ENCODE results near the gene KIAA0319L. TPM values are rescaled to one million over a fixed set of nuclear protein-coding genes. Genes with fewer than 3 reads are reported as not detected.

The KIAA0319L gene
- total and polyA plus RNA-seq, 4 donors, result 27.0 to 107 (median 27.9) TPM

GRCh38 chr1:35433714-35434113 is 123.5 kb downstream of the KIAA0319L start:
- WGBS, result 97% methylated on average over 14 of the region's 15 CpGs
- Histone ChIP-seq H3K4me1 (ENCODE audit: control insufficient read depth in 4 of 4, insufficient read depth in 4 of 4, low read length in 3 of 4) (no peaks in the 10 kb centered on the region), H3K36me3 (ENCODE audit: control insufficient read depth in 4 of 4, insufficient read depth in 3 of 4, low read depth in 1 of 4, low read length in 3 of 4) (peaks cover 0 to 60% (median 33%) of the 10 kb centered on the region in 4 donors), H3K9me3 (ENCODE audit: control insufficient read depth in 4 of 4, low read length in 3 of 4) (no peaks in the 10 kb centered on the region), H3K27me3 (ENCODE audit: control insufficient read depth in 4 of 4, insufficient read depth in 4 of 4, low read length in 3 of 4) (no peaks in the 10 kb centered on the region), H3K4me3 (ENCODE audit: low read depth in 1 of 3, low read length in 3 of 3) (no peak overlapping the region), H3K9ac (ENCODE audit: low read depth in 1 of 2, low read length in 2 of 2) (no peak overlapping the region), H3K27ac (ENCODE audit: low read depth in 1 of 2, low read length in 2 of 2) (no peak overlapping the region)
- no peak for TF ChIP-seq MAX (IDR thresholded peaks at IDR 0.05)
- no peak for TF ChIP-seq SP1 (IDR thresholded peaks at IDR 0.05)
- no peak for TF ChIP-seq REST (IDR thresholded peaks at IDR 0.05)
- no peak for TF ChIP-seq ATF3 (IDR thresholded peaks at IDR 0.05)
- TF ChIP-seq EGR1 (IDR thresholded peaks at IDR 0.05; ENCODE audit: low read depth in 2 of 2), result no peak
- TF ChIP-seq GABPA (IDR thresholded peaks at IDR 0.05 in 1 of 2, conservative IDR thresholded peaks at IDR 0.05 in 1 of 2), result no peak
- no peak for TF ChIP-seq RXRA (IDR thresholded peaks at IDR 0.05)
- TF ChIP-seq RAD21 (IDR thresholded peaks at IDR 0.05), result no peak
- TF ChIP-seq NR2F2 (IDR thresholded peaks at IDR 0.05), result no peak
- TF ChIP-seq FOXA1 (IDR thresholded peaks at IDR 0.05), result no peak
- no peak for TF ChIP-seq TAF1 (conservative IDR thresholded peaks at IDR 0.05)
- no peak for TF ChIP-seq HNF4A (conservative IDR thresholded peaks at IDR 0.05)
- TF ChIP-seq CTCF (IDR thresholded peaks at IDR 0.05; ENCODE audit: low read depth, low read length, missing input control), result no peak
- TF ChIP-seq HNF4G (IDR thresholded peaks at IDR 0.05), result no peak
- TF ChIP-seq FOXA2 (IDR thresholded peaks at IDR 0.05), result no peak
- DNase-seq (ENCODE audit: low spot score), result no peak

- Histone ChIP-seq H3K27ac (ENCODE audit: low read depth in 1 of 2, low read length in 2 of 2) (no peak overlapping the region), H3K9ac (ENCODE audit: low read depth in 1 of 2, low read length in 2 of 2) (no peak overlapping the region), H3K36me3 (ENCODE audit: control insufficient read depth in 4 of 4, insufficient read depth in 3 of 4, low read depth in 1 of 4, low read length in 3 of 4) (peaks cover 0 to 49% (median 25%) of the 10 kb centered on the region in 4 donors), H3K4me3 (ENCODE audit: low read depth in 1 of 3, low read length in 3 of 3) (no peak overlapping the region), H3K9me3 (ENCODE audit: control insufficient read depth in 4 of 4, low read length in 3 of 4) (no peaks in the 10 kb centered on the region), H3K27me3 (ENCODE audit: control insufficient read depth in 4 of 4, insufficient read depth in 4 of 4, low read length in 3 of 4) (no peaks in the 10 kb centered on the region), H3K4me1 (ENCODE audit: control insufficient read depth in 4 of 4, insufficient read depth in 4 of 4, low read length in 3 of 4) (no peaks in the 10 kb centered on the region)
- TF ChIP-seq NR2F2 (IDR thresholded peaks at IDR 0.05) (no peak), FOXA1 (IDR thresholded peaks at IDR 0.05) (no peak), ATF3 (IDR thresholded peaks at IDR 0.05) (no peak), YY1 (IDR thresholded peaks at IDR 0.05) (no peak), MAX (IDR thresholded peaks at IDR 0.05) (no peak), ZBTB33 (IDR thresholded peaks at IDR 0.05) (no peak), EGR1 (IDR thresholded peaks at IDR 0.05; ENCODE audit: low read depth in 2 of 2) (no peak), JUND (IDR thresholded peaks at IDR 0.05) (no peak), CTCF (IDR thresholded peaks at IDR 0.05; ENCODE audit: low read depth, low read length, missing input control) (no peak), FOXA2 (IDR thresholded peaks at IDR 0.05) (no peak), GABPA (IDR thresholded peaks at IDR 0.05 in 1 of 2, conservative IDR thresholded peaks at IDR 0.05 in 1 of 2) (no peak), HNF4G (IDR thresholded peaks at IDR 0.05) (no peak), RAD21 (IDR thresholded peaks at IDR 0.05) (no peak)
- DNase-seq (ENCODE audit: low spot score), result no peak
- 96% methylated on average over 10 of the region's 10 CpGs for WGBS
Observed at GRCh38 chr1:35432231-35432630, 125.0 kb downstream of the KIAA0319L start.

Measured in liver (tissue), 9 donors.